ENCODE data around the gene TNFRSF19.

- TF ChIP-seq EZH2 (IDR thresholded peaks at IDR 0.05; ENCODE audit: low read depth, low read length, severe bottlenecking) (no peak), KDM1A (IDR thresholded peaks at IDR 0.05; ENCODE audit: borderline replicate concordance, low read length) (no peak), FOSL1 (IDR thresholded peaks at IDR 0.05; ENCODE audit: insufficient read depth, low read depth, low read length) (no peak), CHD1 (IDR thresholded peaks at IDR 0.05; ENCODE audit: low read depth, low read length) (no peak), PHF8 (conservative IDR thresholded peaks at IDR 0.05; ENCODE audit: low read depth, low read length) (no peak), BCL11A (IDR thresholded peaks at IDR 0.05; ENCODE audit: low read depth in 2 of 2, low read length in 2 of 2) (no peak), GABPA (IDR thresholded peaks at IDR 0.05; ENCODE audit: borderline replicate concordance, insufficient read depth, low read length) (no peak), RAD21 (IDR thresholded peaks at IDR 0.05 in 1 of 2, conservative IDR thresholded peaks at IDR 0.05 in 1 of 2; ENCODE audit: low read depth in 2 of 2, low read length in 2 of 2) (no peak), ZNF274 (IDR thresholded peaks at IDR 0.05; ENCODE audit: borderline replicate concordance, extremely low read depth, low read length) (no peak), CTCF (IDR thresholded peaks at IDR 0.05; ENCODE audit: control extremely low read depth in 1 of 3, insufficient read depth in 1 of 3, low read depth in 1 of 3, low read length in 3 of 3) (no peak), ATF2 (IDR thresholded peaks at IDR 0.05; ENCODE audit: low read length) (no peak), SIN3A (conservative IDR thresholded peaks at IDR 0.05 in 1 of 2, IDR thresholded peaks at IDR 0.05 in 1 of 2; ENCODE audit: low read depth in 1 of 2, low read length in 2 of 2) (no peak), POLR2A (IDR thresholded peaks at IDR 0.05; ENCODE audit: control extremely low read depth in 1 of 2, low read depth in 2 of 2, low read length in 2 of 2) (no peak), USF2 (IDR thresholded peaks at IDR 0.05; ENCODE audit: low read length) (no peak)
These were observed 50.0 kb downstream of the TNFRSF19 start for GRCh38 chr13:23620211-23620610.
